Measurements from ENCODE around the gene RNF113A.

GRCh38 chrX:119885554-119886428 lies 14.3 kb upstream of the RNF113A start:
- TF ChIP-seq CTCF (IDR thresholded peaks at IDR 0.05) = no peak
- TF ChIP-seq POLR2A (IDR thresholded peaks at IDR 0.05) = no peak
- no peak for TF ChIP-seq EP300 (IDR thresholded peaks at IDR 0.05)
